HG03025 (cell line): ENCODE data around the gene SERPINB12.

Experiments
- ATAC-seq: cut with Tn5 transposase; IDR thresholded peaks from one replicate; pipeline ENCODE4 v1.9.1; 2021; ENCODE audit warnings: mild to moderate bottlenecking, moderate library complexity; ENCODE audit not compliant: unreplicated experiment, low FRiP score

The SERPINB12 gene

DNA sequence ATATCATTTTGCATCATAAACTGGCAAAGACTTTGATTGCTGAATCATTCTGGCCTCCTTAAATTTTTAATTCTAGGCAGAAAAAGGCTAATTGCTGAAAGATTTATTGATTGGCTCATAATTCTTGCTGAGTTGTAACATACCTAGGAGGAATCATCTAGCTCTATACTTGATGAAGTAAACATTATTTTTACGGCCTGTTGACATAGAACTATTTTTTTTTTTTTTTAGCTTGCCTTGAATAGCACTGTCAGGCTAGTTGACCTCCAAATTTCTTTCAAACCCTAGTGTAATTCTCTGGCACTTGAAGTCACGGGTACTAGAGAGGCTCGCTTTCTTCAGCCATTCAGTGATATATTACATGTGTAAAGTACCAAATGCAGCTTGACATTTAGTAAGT lies 2.8 kb downstream of the SERPINB12 start:
- no peak for ATAC-seq

GRCh38 chr18:63550068-63550467 lies 7.9 kb downstream of the SERPINB12 start:
- no peak for ATAC-seq

- ATAC-seq: no peak
Measured at GRCh38 chr18:63551769-63552168, 9.6 kb downstream of the SERPINB12 start.

DNA sequence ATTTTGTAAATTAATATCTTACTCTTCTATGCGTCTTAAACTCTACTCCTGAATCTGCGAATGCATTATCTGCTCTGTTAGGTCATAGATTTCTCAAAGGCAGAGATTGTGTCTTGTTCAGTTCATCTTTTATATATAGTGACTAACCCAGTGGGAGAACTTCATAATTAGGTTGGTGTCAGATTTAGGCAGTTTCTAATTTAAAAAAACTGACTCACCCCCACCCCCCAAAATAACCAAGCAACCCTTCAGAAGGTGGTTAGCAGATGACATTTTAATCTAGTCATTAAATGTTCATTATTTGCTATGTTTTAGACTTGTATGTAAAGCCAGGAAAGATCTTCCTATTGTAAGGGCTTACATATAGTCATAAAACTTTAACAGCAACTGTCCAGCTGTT lies 10.4 kb downstream of the SERPINB12 start:
- no peak for ATAC-seq

DNA sequence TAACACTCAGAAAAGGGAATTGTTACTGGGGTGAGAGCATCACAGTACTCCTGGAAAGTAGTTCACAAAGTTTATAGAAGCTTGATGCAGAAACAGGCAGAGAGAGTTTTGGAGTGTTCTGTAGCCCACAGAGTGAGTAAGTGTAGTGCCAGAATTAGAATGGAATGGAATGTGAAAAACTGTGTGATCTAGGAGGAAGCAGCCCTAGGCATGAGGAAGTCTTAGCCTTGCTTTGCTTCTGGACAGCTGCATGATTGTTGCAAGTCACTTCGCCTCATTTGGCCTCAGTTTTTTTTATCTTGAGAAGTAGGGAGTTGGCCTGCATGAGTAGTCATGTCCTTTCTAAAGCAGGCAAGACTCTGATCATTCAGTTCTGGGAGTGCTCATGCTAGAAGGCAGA lies 10.9 kb downstream of the SERPINB12 start:
- no peak for ATAC-seq

DNA sequence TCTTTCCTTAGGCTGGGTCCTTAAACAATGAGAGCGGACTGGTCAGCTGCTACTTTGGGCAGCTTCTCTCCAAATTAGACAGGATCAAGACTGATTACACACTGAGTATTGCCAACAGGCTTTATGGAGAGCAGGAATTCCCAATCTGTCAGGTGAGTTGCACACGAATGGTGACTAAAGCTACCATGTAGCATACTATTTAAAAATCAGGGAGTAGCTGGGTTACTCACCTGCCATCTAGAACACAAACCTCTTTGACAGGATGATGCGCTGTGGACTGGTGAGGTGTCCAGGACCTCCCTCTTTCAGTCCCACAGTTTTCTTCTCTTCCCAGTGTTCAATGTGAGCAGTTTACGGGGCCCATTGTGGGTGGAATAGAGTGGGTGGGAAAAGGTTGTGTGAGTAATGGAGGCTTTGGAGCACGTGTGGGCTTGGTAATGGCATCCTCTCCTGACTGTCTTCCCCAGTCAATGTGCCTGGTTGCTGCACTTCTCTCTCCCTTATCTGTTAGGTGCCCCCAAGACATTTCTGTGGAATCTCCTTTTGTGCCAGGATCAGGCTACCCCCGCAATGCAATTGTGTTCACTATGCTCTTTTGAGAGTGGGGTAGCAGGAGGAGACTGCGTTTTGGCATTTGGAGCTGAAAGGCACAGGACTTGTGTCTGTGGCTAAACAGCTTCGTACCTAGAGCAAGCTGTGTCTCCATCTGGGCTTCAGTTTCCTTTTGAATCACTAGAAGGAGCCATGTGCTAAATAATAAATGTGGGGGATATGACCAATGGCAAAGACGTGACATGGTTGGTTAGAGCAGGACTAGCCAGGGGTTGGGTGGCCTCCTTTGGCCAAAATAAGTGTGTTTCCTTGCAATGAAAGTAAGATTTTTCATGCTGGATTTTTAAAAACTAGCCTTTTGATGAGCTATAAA lies 17.7 kb downstream of the SERPINB12 start:
- ATAC-seq: no peak

GRCh38 chr18:63562284-63562683 lies 20.1 kb downstream of the SERPINB12 start:
- peak; percentile 86 for ATAC-seq

DNA sequence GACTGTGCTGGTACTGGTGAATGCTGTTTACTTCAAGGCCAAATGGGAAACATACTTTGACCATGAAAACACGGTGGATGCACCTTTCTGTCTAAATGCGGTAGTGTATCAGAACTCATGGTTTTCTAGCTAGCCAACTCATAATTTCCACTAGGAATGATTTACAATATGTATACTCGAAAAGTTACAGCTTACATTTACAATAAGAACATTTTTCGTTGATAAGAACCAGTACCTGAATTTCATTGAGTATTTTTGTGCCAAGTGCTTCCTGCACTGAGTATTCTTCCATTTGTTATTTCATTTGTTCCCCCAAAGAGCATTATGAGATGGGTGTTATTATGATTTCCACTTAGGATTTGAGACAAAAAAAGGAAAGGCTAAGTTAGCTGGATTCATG lies 21.9 kb downstream of the SERPINB12 start:
- no peak for ATAC-seq

- no peak for ATAC-seq
Measured at GRCh38 chr18:63564561-63564960, 22.4 kb downstream of the SERPINB12 start.

GRCh38 chr18:63567276-63567675 lies 25.1 kb downstream of the SERPINB12 start:
- ATAC-seq: no peak

DNA sequence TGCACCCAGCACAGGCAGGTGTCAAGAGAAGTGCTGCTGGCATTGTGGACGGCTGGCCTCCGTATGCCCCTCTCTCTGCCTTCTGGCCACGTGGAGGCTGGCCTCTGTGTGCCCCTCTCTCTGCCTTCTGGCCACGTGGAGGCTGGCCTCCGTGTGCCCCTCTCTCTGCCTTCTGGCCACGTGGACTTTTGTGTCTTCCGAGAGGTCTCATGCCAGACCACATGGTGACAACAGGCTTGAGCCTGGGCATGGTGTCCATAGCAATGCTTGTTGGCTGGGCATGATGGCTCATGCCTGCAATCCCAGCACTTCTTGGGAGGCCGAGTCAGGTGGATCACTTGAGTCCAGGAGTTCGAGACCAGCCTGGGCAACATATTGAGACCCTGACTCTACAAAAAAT lies 25.7 kb downstream of the SERPINB12 start:
- ATAC-seq: no peak

GRCh38 chr18:63570721-63571120 lies 28.6 kb downstream of the SERPINB12 start:
- no peak for ATAC-seq

DNA sequence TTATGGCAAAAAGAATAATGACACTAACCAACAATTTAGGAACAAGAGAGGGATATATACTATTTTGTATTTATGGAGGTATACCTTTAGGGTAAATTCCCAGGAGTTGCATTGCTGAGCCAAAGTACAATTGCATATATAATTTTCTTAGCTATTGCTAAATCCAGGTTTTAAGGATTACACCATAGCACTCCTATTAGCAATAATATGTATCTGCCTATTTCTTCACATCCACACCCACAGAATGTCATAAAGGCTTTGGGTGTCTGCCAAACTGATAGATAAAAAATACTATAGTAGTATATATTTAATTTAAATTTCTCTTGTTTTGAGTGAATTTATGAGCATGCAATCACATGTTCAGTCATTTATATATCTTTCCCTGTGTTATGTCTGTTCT lies 33.5 kb downstream of the SERPINB12 start:
- ATAC-seq: no peak

DNA sequence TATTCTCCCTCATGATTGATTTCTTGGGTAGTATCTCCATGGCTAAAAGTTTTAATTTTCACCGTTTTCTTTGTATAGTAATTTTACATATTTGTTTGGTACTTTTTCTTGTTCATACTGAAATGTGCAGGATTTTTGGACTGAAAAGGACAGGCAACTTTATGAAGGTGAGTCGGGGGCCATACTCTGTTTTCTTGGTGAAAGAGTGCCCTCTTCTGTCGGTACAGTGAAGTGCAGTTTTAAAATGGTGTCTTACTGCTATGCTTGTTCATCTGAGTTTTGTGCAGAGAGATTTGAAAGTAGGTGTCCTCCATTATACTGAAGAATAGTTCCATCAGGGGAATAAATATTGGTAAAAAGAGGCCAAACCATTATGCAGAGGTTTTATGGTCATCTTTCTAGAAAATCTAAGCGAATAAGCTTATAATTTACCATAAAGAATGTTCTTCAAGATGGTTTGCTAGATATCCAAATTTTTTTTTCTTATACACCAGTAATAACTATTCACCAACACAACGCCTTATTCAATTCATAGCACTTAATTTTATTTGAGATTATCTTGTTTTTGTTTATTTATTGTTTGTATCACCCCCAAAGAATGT lies 36.3 kb downstream of the SERPINB12 start:
- ATAC-seq: no peak

DNA sequence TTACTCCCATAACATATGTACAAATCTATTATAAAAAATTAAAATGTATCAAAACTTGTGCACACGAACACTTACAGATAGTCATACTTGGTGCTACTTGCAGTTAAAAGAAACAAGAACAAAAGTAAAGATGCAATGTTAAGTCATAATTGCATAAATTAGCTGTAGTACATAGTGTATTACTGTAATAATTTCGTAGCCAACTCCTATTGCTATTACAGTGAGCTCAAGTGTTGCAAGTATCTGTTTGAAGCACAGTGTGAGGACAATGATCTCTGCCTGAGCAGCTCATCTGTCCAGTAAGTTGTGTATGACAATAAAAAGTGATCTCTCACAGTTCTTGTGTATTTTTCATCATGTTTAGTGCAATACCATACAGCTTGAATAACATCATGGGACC lies 37.4 kb downstream of the SERPINB12 start:
- no peak for ATAC-seq

DNA sequence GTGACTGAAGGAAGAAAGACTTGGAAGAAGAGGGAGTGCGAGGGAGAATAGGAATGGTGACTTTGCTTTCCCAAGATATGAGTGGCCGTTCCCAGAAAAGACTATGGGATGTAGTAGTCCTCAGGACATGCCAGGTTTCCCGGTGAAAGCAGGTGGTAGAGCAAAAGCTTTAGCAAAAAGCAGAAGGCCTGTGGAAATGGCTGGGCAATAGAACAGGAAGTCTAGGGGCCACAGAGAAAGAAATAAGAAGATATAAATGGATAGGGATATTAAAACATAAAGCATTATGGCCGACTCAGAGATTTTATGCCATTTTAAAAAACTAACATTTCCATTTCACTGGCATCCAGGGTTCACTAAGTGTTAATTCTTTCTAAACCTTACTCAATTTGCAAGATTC lies 43.8 kb downstream of the SERPINB12 start:
- no peak for ATAC-seq

DNA sequence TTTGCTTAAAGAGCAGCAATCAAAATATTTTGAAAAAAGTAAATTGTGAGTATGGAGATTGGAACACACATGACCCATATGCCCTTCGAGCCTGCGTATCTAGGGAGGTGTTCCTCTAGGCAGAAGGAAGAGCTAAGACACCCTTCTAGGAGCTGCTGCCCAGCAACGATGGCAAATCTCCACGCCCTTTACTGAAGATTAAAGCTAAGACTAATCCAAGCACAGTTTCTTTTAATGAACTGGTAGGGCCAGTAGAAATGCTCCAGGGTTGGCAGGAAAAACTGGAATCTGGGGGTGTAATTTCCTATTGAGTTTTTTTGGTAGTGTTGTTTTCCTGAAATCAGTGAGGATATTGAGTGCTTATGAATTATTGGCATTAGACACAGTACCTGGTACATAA lies 44.3 kb downstream of the SERPINB12 start:
- ATAC-seq: no peak

GRCh38 chr18:63586966-63587365 lies 44.8 kb downstream of the SERPINB12 start, which contains the start of gene SERPINB13:
TSS of gene SERPINB13 (plus strand) at chr18:63587343. CDS start at chr18:63588668, 1,325 bp downstream.
- ATAC-seq: no peak

DNA sequence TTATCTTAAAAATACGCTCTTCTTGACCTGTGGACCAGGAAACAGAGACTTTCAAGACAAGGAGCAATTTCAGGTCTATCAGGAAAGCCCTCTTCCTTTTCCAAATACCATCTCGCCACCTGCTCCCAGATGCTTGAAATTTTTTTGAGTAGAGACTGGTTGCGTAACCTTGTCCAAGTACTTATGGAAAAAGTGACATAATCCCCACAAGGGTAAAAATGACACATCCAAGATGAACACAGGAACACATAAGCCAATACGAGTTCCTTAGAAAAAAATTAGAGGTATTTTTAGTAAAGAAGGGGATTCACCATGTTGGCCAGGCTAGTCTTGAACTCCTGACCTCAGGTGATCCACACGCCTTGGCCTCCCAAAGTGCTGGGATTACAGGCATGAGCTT lies 46.7 kb downstream of the SERPINB12 start:
- no peak for ATAC-seq

- no peak for ATAC-seq
Measured at GRCh38 chr18:63590373-63590772, 48.2 kb downstream of the SERPINB12 start.

GRCh38 chr18:63590966-63591695 lies 49.0 kb downstream of the SERPINB12 start:
- no peak for ATAC-seq
